Endothelial cell of umbilical vein (primary cell): ENCODE results near the gene PLXNA4. TPM values are rescaled to one million over a fixed set of nuclear protein-coding genes. Genes with fewer than 3 reads are reported as not detected.

Source experiments
- BruUV-seq: library from RNA; stranded (reverse); fragments of 400-500 nt; replicated peaks from 2 replicates; lab custom pipeline; 2021; lab: Mats Ljungman, UMichigan
- CTCF ChIA-PET: fragments of 300-600, 350-600 bp; sonication (Branson Sonifier 250); formaldehyde crosslinking; loops from one replicate; lab custom pipeline; 2021; ENCODE audit warnings: antibody characterized with exemption, inconsistent platforms; lab: Charles Lee
- POLR2A ChIA-PET: fragments of 300-600, 350-600 bp; sonication (Branson Sonifier 250); formaldehyde crosslinking; loops from one replicate; lab custom pipeline; 2021; ENCODE audit warnings: antibody characterized with exemption, inconsistent platforms; lab: Charles Lee
- DNase-seq: peaks from one replicate; pipeline ENCODE4 v3.0.0-alpha.2; 2011; ENCODE audit warnings: low read depth, low spot score
- FAIRE-seq: peaks from 2 replicates; lab custom pipeline; 2011; peaks lifted over from hg19 to GRCh38; lab: Jason Lieb, UNC
- H2AFZ ChIP-seq: 2 replicates; pipeline ENCODE4 v1.6.0; 2012; ENCODE audit warnings: low read depth, low read length, control low read depth, inconsistent platforms
- H3K27ac ChIP-seq: 2 replicates; pipeline ENCODE4 v1.5.1; 2011; ENCODE audit warnings: low read depth, mild to moderate bottlenecking, control low read depth, low read length, moderate library complexity; ENCODE audit not compliant: insufficient read depth
- H3K27me3 ChIP-seq, 2 experiments: 2 replicates each; pipeline versions ENCODE4 v1.6.0 to v1.6.1; 2011; ENCODE audit warnings: low read length in 2 of 2, mixed read lengths in 1 of 2; ENCODE audit not compliant: control insufficient read depth in 2 of 2, insufficient read depth in 2 of 2
- H3K36me3 ChIP-seq, 2 experiments: 2 replicates in 1 of 2; 3 replicates in 1 of 2; pipeline ENCODE4 v1.5.1; 2011; ENCODE audit warnings: low read length in 2 of 2, mild to moderate bottlenecking in 1 of 2, moderate library complexity in 1 of 2; ENCODE audit not compliant: control insufficient read depth in 2 of 2, insufficient read depth in 2 of 2; ENCODE audit errors: extremely low read depth in 1 of 2
- H3K4me1 ChIP-seq: 3 replicates; pipeline ENCODE4 v1.5.1; 2011; ENCODE audit warnings: mild to moderate bottlenecking, low read length; ENCODE audit not compliant: control insufficient read depth, insufficient read depth; ENCODE audit errors: extremely low read depth
- H3K4me2 ChIP-seq: 2 replicates; pipeline ENCODE4 v1.6.1; 2011; ENCODE audit warnings: low read length, control low read depth, mixed read lengths; ENCODE audit not compliant: insufficient read depth
- H3K4me3 ChIP-seq, 3 experiments: fragments of 200-600 bp in 1 of 3; sonication (generic), shearing (Covaris generic) in 1 of 3; replicated peaks in 1 of 3; 2 replicates each; pipeline ENCODE4 v1.5.1; 2011 to 2016; ENCODE audit warnings: control low read depth in 3 of 3, low read length in 3 of 3, mild to moderate bottlenecking in 2 of 3, inconsistent platforms in 1 of 3, low read depth in 1 of 3, moderate library complexity in 1 of 3; ENCODE audit not compliant: insufficient read depth in 1 of 3
- H3K79me2 ChIP-seq: 2 replicates; pipeline ENCODE4 v1.6.0; 2012; ENCODE audit warnings: low read length, inconsistent platforms; ENCODE audit not compliant: control insufficient read depth, insufficient read depth
- H3K9ac ChIP-seq: replicated peaks from 2 replicates; pipeline ENCODE3; 2011; ENCODE audit warnings: low read length, control low read depth; ENCODE audit not compliant: insufficient read depth; ENCODE audit errors: extremely low read depth
- H3K9me1 ChIP-seq: replicated peaks from 3 replicates; pipeline ENCODE4 v1.6.0; 2011; ENCODE audit warnings: mild to moderate bottlenecking, low read length; ENCODE audit not compliant: control insufficient read depth, insufficient read depth; ENCODE audit errors: extremely low read depth
- H3K9me3 ChIP-seq: replicated peaks from 2 replicates; pipeline ENCODE4 v1.5.1; 2012; ENCODE audit warnings: low read length, inconsistent platforms; ENCODE audit not compliant: control insufficient read depth, insufficient read depth
- H4K20me1 ChIP-seq: replicated peaks from 2 replicates; pipeline ENCODE3; 2011; ENCODE audit warnings: mild to moderate bottlenecking, low read length; ENCODE audit not compliant: control insufficient read depth, insufficient read depth; ENCODE audit errors: extremely low read depth
- EZH2 ChIP-seq: IDR thresholded peaks from 2 replicates; pipeline ENCODE4 v1.6.1; 2012; ENCODE audit warnings: borderline replicate concordance, low read depth, mild to moderate bottlenecking, moderate library complexity, low read length, inconsistent platforms; ENCODE audit not compliant: severe bottlenecking
- FOS ChIP-seq: IDR thresholded peaks from 2 replicates; pipeline ENCODE4 v1.6.1; 2011; ENCODE audit warnings: mild to moderate bottlenecking, low read length, moderate library complexity, borderline replicate concordance; ENCODE audit not compliant: insufficient read depth
- GATA2 ChIP-seq: IDR thresholded peaks from 2 replicates; pipeline ENCODE4 v1.7.0; 2011; ENCODE audit warnings: low read depth, mild to moderate bottlenecking, moderate library complexity, mixed read lengths, low read length; ENCODE audit not compliant: insufficient read length, insufficient read depth
- JUN ChIP-seq: IDR thresholded peaks from 2 replicates; pipeline ENCODE4 v1.6.1; 2011; ENCODE audit warnings: borderline replicate concordance, low read depth; ENCODE audit not compliant: insufficient read length, insufficient read depth
- MYC ChIP-seq: IDR thresholded peaks from one replicate; pipeline ENCODE4 v1.6.1; 2011; ENCODE audit warnings: mild to moderate bottlenecking, low read depth, low read length
- POLR2A ChIP-seq: IDR thresholded peaks from 2 replicates; pipeline ENCODE4 v1.6.1; 2012; ENCODE audit warnings: low read depth, mild to moderate bottlenecking, control low read depth, low read length
- POLR2AphosphoS5 ChIP-seq: IDR thresholded peaks from 2 replicates; pipeline ENCODE4 v1.6.1; 2012; ENCODE audit warnings: low read depth, mild to moderate bottlenecking, control low read depth, low read length, moderate library complexity; ENCODE audit not compliant: insufficient read depth
- dilution Hi-C: fragments of 300-500 bp; cut with MboI; formaldehyde crosslinking; loops from one replicate; pipeline ENCODE4 v1.15.0; 2019; ENCODE audit warnings: low sequenced_read_pairs; ENCODE audit not compliant: extremely low pct_ligation_motif_present
- intact Hi-C: fragments of 100-400 bp; cut with micrococcal nuclease; formaldehyde crosslinking; loops from one replicate; pipeline ENCODE4 v1.10.0; 2022
- polyA plus RNA-seq, 4 experiments: library from polyadenylated mRNA; depleted of rRNA in 3 of 4; stranded (reverse) in 3 of 4; unstranded in 1 of 4; fragments of >200 nt; gene quantifications; 2 replicates each; pipeline versions ENCODE4 v1.2.1 to v1.2.3, GENCODE V29; 2011 to 2012; ENCODE audit warnings: missing spikeins in 1 of 4
- total RNA-seq: library from RNA; stranded (reverse); gene quantifications from 2 replicates; pipeline ENCODE4 v1.2.3, GENCODE V29; 2021
- TF ChIP-seq, protein P1 (sequence below): IDR thresholded peaks from 2 replicates; pipeline ENCODE4 v1.6.1; 2011; ENCODE audit not compliant: insufficient read depth, insufficient read length
- TF ChIP-seq, protein P2 (sequence below), 2 donors: IDR thresholded peaks; 1 replicate in 1 of 2; 2 replicates in 1 of 2; pipeline ENCODE4 v1.5.1; 2011; ENCODE audit warnings: low read length in 2 of 2, mild to moderate bottlenecking in 2 of 2, moderate library complexity in 2 of 2, control low read depth in 1 of 2, inconsistent platforms in 1 of 2, low read depth in 1 of 2; ENCODE audit not compliant: insufficient read depth in 1 of 2; ENCODE audit errors: extremely low read depth in 1 of 2

Gene PLXNA4
- total and polyA plus RNA-seq, 2 donors (not counting 3 experiments of a cell fraction or from before 2014, with no cell fraction given): 12.1 to 20.4 TPM

DNA sequence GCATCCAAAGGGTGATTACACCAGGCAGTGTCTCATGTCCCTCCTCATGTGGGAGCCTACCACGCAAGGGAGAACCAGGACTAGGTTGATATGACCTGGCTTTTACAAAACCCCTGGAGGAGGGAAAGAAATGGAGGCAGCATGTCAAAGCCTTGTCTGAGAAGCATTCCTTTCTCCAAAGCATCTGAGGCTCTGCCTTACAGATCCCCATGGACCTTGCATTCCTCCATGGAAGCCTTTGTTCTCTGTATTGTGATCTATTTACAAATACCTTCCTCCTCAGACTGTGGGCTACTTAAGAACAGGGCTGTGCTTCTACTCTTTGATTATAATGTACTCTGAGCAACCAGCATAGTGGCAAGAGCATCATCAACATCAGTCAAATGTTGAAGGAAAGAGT lies 197.0 kb downstream of the PLXNA4 start:
- FAIRE-seq (no peak), DNase-seq (no peak)
- Histone ChIP-seq H3K79me2 (no peaks in the 10 kb centered on the region), H3K27me3 (no peaks in the 10 kb centered on the region), H3K27ac (no peak overlapping the region), H3K9me1 (no peaks in the 10 kb centered on the region), H3K9ac (no peak overlapping the region), H3K36me3 (no peaks in the 10 kb centered on the region), H4K20me1 (no peaks in the 10 kb centered on the region), H3K9me3 (no peaks in the 10 kb centered on the region), H3K4me1 (peaks cover 3% of the 10 kb centered on the region), H3K4me3 (no peak overlapping the region), H2AFZ (no peak overlapping the region), H3K4me2 (no peak overlapping the region)
- BruUV-seq: no TSS peak
- dilution Hi-C loops: no loop called here
- TF ChIP-seq EZH2 (no peak), GATA2 (no peak), FOS (no peak), POLR2AphosphoS5 (no peak), JUN (no peak), MYC (no peak), POLR2A (no peak)
- TF ChIP-seq, protein P1, sequence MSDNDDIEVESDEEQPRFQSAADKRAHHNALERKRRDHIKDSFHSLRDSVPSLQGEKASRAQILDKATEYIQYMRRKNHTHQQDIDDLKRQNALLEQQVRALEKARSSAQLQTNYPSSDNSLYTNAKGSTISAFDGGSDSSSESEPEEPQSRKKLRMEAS: no peak
- TF ChIP-seq, protein P2, sequence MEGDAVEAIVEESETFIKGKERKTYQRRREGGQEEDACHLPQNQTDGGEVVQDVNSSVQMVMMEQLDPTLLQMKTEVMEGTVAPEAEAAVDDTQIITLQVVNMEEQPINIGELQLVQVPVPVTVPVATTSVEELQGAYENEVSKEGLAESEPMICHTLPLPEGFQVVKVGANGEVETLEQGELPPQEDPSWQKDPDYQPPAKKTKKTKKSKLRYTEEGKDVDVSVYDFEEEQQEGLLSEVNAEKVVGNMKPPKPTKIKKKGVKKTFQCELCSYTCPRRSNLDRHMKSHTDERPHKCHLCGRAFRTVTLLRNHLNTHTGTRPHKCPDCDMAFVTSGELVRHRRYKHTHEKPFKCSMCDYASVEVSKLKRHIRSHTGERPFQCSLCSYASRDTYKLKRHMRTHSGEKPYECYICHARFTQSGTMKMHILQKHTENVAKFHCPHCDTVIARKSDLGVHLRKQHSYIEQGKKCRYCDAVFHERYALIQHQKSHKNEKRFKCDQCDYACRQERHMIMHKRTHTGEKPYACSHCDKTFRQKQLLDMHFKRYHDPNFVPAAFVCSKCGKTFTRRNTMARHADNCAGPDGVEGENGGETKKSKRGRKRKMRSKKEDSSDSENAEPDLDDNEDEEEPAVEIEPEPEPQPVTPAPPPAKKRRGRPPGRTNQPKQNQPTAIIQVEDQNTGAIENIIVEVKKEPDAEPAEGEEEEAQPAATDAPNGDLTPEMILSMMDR (IDR thresholded peaks at IDR 0.05; ENCODE audit: extremely low read depth in 1 of 2, insufficient read depth in 1 of 2, low read depth in 1 of 2, low read length in 2 of 2): no peak
- intact Hi-C loops: loop anchor here (10.0 kb wide), 1 partner anchor 434 kb away; no protein-coding TSS in a partner anchor
- CTCF ChIA-PET: no interaction called here
- POLR2A ChIA-PET: no interaction called here
